ENCODE results near the gene HIPK2.

DNA sequence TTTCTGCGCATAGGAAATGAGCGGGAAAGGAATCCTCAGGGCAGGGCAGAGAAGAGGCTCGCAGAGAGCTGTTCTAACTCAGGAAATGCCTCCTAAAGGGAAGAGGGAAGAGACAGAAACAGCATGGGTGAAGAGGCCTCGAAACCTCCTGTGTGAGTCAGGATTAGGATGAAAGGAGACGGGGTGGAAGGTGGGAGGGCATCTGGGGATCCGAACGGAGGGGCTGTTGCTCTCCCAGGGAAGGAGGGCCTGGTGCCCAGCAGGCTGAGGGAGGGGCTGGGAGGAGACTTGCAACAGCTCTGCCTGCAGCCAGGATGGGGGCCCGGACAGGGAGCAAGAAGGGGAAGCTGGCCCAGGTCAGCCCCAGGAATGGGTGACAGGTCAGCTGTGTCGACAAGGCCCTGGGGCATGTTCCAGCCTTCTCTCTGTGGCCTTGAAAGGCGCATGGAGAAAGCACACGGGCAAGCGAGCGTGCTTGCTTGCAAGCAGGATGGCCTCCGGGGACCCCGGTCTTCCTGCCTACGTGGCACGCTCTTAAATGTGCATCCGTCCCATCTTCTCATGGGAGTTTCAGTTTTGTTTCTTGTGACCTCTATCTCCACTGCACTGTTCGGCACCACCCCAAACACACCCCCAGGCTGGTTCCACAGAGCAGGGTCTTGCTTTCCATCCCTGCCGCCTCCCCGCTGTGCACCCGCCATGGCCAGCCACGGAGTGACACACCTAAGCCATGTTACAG lies 63.5 kb downstream of the HIPK2 start:
- TF ChIP-seq TAF1 (IDR thresholded peaks at IDR 0.05; ENCODE audit: low read depth) (no peak), EGR1 (IDR thresholded peaks at IDR 0.05) (no peak), FOXM1 (IDR thresholded peaks at IDR 0.05; ENCODE audit: borderline replicate concordance, low read depth) (no peak)
